ENCODE data around the gene CLCF1. TPM values are rescaled to one million over a fixed set of nuclear protein-coding genes. Genes with fewer than 3 reads are reported as not detected.

The CLCF1 gene
- total and polyA plus RNA-seq, 10 of the 15 experiments (the other 5 are each of a cell fraction or from before 2014, with no cell fraction given): 0.16 to 2.1 (median 0.63) TPM; not detected in 1

DNA sequence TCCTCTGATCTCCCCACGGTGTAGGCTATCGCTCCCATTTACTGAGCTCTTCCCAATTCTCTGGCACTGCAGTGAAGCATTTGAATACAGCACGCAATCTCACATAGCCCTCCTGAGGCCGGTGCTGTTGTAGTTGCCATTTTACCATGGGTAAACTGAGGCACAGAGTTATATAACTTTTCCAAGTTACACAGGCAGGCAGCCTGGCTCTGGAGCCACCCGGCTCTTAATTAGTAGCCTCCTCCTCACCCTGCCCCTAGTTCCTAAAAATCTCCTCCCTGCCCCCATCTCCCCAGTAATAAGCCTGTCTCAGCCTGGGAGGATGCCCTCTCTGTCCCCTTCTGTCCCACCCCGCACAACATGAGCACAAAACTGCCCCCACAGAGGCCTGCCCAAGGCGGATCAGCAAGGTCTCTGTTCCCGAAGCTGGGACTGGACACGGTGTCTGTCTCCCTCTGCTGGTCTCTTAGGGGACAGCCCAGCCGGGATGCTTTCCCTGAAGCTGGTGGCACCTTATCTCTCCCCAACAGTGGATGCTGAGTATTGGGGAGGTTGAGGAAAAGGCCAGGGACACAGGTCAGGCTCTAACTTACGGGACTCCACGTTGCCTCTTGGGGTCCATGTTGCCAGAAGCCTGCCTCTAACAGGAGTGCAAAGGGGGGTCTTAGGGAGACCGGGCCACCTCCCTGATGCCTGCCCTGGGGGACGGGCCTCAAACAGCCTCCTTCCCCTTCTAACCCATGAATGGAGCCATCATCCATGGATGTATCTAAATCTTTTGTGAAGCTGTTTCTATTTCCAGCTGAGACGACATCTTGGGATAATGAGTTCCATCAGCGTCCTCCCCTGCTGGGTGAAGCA, 9.1 kb upstream of the CLCF1 start (continued):
- TF ChIP-seq TCF7 (IDR thresholded peaks at IDR 0.05; ENCODE audit: borderline replicate concordance) (no peak), ATF7 (IDR thresholded peaks at IDR 0.05; ENCODE audit: low read depth) (no peak), CHD2 (IDR thresholded peaks at IDR 0.05; ENCODE audit: borderline replicate concordance, low read depth, low read length) (0 out of 2 replicates have a peak, but pooled peaks have one; percentile 37), MEF2B (IDR thresholded peaks at IDR 0.05; ENCODE audit: partially characterized antibody, poor library complexity, severe bottlenecking) (no peak), ZZZ3 (IDR thresholded peaks at IDR 0.05; ENCODE audit: control insufficient read depth, insufficient read length, low read depth) (no peak)
- TF ChIP-seq, protein P1, sequence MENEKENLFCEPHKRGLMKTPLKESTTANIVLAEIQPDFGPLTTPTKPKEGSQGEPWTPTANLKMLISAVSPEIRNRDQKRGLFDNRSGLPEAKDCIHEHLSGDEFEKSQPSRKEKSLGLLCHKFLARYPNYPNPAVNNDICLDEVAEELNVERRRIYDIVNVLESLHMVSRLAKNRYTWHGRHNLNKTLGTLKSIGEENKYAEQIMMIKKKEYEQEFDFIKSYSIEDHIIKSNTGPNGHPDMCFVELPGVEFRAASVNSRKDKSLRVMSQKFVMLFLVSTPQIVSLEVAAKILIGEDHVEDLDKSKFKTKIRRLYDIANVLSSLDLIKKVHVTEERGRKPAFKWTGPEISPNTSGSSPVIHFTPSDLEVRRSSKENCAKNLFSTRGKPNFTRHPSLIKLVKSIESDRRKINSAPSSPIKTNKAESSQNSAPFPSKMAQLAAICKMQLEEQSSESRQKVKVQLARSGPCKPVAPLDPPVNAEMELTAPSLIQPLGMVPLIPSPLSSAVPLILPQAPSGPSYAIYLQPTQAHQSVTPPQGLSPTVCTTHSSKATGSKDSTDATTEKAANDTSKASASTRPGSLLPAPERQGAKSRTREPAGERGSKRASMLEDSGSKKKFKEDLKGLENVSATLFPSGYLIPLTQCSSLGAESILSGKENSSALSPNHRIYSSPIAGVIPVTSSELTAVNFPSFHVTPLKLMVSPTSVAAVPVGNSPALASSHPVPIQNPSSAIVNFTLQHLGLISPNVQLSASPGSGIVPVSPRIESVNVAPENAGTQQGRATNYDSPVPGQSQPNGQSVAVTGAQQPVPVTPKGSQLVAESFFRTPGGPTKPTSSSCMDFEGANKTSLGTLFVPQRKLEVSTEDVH (IDR thresholded peaks at IDR 0.05; ENCODE audit: low read depth, partially characterized antibody): no peak
